OCI-LY7 (cell line): ENCODE results near the gene NEK11. TPM values are rescaled to one million over a fixed set of nuclear protein-coding genes. Genes with fewer than 3 reads are reported as not detected.

Experiments used
- BruUV-seq: library from RNA; stranded (reverse); fragments of 400-500 nt; replicated peaks from 2 replicates; lab custom pipeline; 2021; lab: Mats Ljungman, UMichigan
- CTCF ChIA-PET: fragments of 300-600 bp; sonication (Branson Sonifier 250); formaldehyde crosslinking; loops from one replicate; lab custom pipeline; 2022; ENCODE audit warnings: antibody characterized with exemption; ENCODE audit not compliant: unreplicated experiment; lab: Charles Lee
- POLR2A ChIA-PET: fragments of 300-600 bp; sonication (Branson Sonifier 250); formaldehyde crosslinking; loops from one replicate; lab custom pipeline; 2022; ENCODE audit warnings: antibody characterized with exemption; lab: Charles Lee
- DNase-seq: peaks from one replicate; pipeline ENCODE4 v3.0.0-alpha.2; 2015; ENCODE audit warnings: low spot score
- H2AFZ ChIP-seq: fragments of 200-600 bp; sonication (generic), shearing (Covaris generic); 2 replicates; pipeline ENCODE4 v1.6.1; 2014; ENCODE audit warnings: mild to moderate bottlenecking, antibody characterized with exemption, low read length, moderate library complexity
- H3K27ac ChIP-seq: fragments of 200-600 bp; sonication (generic); 2 replicates; pipeline ENCODE4 v1.5.1; 2014; ENCODE audit warnings: mixed run types, low read depth, mild to moderate bottlenecking, moderate library complexity, low read length, inconsistent platforms; ENCODE audit not compliant: poor library complexity, severe bottlenecking
- H3K36me3 ChIP-seq: fragments of 200-600 bp; sonication (generic); 2 replicates; pipeline ENCODE4 v1.6.1; 2014; ENCODE audit warnings: mild to moderate bottlenecking, antibody characterized with exemption, low read length, moderate library complexity, mixed read lengths; ENCODE audit not compliant: insufficient read depth
- H3K4me1 ChIP-seq: fragments of 200-600 bp; sonication (generic); 2 replicates; pipeline ENCODE4 v1.5.1; 2014; ENCODE audit warnings: mild to moderate bottlenecking, low read length; ENCODE audit not compliant: insufficient read depth, poor library complexity, severe bottlenecking
- H3K4me2 ChIP-seq: fragments of 200-600 bp; sonication (generic); 2 replicates; pipeline ENCODE4 v1.6.1; 2014; ENCODE audit warnings: mild to moderate bottlenecking, low read length
- H3K4me3 ChIP-seq: fragments of 200-600 bp; sonication (generic); 2 replicates; pipeline ENCODE4 v1.5.1; 2014; ENCODE audit warnings: mild to moderate bottlenecking, low read depth, low read length; ENCODE audit not compliant: poor library complexity, severe bottlenecking
- H3K79me2 ChIP-seq: fragments of 200-600 bp; sonication (generic); 2 replicates; pipeline ENCODE4 v1.6.1; 2016; ENCODE audit warnings: low read depth, mild to moderate bottlenecking, low read length, moderate library complexity, mixed read lengths; ENCODE audit not compliant: insufficient read depth
- H3K9me2 ChIP-seq: fragments of 200-600 bp; sonication (generic); 2 replicates; pipeline ENCODE4 v1.6.1; 2016; ENCODE audit warnings: mild to moderate bottlenecking, low read length, mixed read lengths; ENCODE audit not compliant: insufficient read depth
- H3K9me3 ChIP-seq: fragments of 200-600 bp; sonication (generic); 2 replicates; pipeline ENCODE4 v1.6.1; 2014; ENCODE audit warnings: mild to moderate bottlenecking, mixed run types, low read length, mixed read lengths
- H4K20me1 ChIP-seq: fragments of 200-600 bp; sonication (generic); 2 replicates; pipeline ENCODE4 v1.6.1; 2014; ENCODE audit warnings: mild to moderate bottlenecking, antibody characterized with exemption, low read length, moderate library complexity, mixed read lengths; ENCODE audit not compliant: insufficient read depth
- EZH2phosphoT487 ChIP-seq: fragments of 200-600 bp; sonication (generic); IDR thresholded peaks from 2 replicates; pipeline ENCODE4 v1.6.1; 2018; ENCODE audit warnings: low read depth, borderline replicate concordance, mild to moderate bottlenecking, mixed run types, antibody characterized with exemption, low read length, moderate library complexity, mixed read lengths
- intact Hi-C: fragments of 100-400 bp; cut with micrococcal nuclease; formaldehyde crosslinking; loops from one replicate; pipeline ENCODE4 v1.10.0; 2022; ENCODE audit not compliant: unreplicated experiment
- total RNA-seq, 2 experiments: library from RNA; depleted of rRNA in 1 of 2; stranded (reverse); fragments of >200 nt in 1 of 2; shearing (Covaris generic) in 1 of 2; gene quantifications; 2 replicates each; pipeline ENCODE4 v1.2.3, GENCODE V29; 2014 to 2022
- TF ChIP-seq, protein P1 (sequence below): fragments of 200-600 bp; sonication (generic); conservative IDR thresholded peaks from 2 replicates; pipeline ENCODE4 v1.5.1; 2014; ENCODE audit warnings: mild to moderate bottlenecking, antibody characterized with exemption, low read length, moderate library complexity, mixed read lengths

The NEK11 gene
- total RNA-seq, 2 experiments from 2014 or later: 0.47 to 1.5 TPM

DNA sequence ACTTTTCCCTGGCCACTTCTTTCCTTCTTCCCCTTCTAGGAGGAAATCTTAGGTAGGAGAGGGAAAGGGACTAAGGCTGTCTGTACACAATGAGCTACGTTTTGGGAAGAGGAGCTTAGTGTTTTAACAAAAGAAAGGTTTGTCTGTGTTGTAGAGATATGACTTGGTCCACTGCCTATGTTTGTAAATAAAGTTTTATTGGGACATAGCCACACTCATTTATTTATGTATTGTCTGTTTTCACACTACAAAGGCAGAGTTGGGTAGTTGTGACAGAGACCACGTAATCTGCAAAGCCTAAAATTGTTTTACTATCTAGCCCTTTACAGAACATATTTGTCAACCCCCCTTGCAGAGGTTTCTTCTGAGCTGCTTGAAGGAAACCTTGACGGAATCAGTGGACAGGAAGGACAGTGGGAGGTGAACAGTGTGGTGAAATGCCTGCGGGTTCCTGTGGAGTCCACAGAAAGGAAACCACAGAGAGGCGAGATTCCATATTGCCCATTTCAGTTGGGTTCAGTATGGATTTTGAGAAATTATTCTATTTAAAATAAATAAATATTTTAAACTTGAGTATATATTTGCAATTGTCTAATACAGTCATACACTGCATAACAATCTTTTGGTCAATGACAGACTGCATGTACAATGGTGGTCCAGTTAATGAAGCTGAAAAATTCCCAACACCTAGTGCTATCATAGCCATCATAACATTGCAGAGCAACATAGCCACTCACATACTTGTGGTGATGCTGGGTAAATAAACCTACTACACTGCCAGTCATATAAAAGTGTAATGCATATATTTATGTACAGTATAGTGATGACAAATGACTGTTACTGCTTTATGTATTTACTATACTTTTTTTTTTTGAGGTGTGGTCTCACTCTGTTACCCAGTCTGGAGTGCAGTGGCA lies 197.0 kb downstream of the NEK11 start:
- no peak overlapping the region for H3K27ac ChIP-seq
- no TSS peak for BruUV-seq
- H3K4me1 ChIP-seq: no peaks in the 10 kb centered on the region
- DNase-seq: no peak
- H3K4me3 ChIP-seq: no peak overlapping the region
- ChIA-PET CTCF (interaction anchor here (0.6 kb wide), 1 partner anchor 1945 kb away, joined by 3 read pairs; no protein-coding TSS in a partner anchor), POLR2A (no interaction called here)
- no peak overlapping the region for H3K4me2 ChIP-seq
- no peaks in the 10 kb centered on the region for H3K9me2 ChIP-seq
- no peaks in the 10 kb centered on the region for H3K36me3 ChIP-seq
- H2AFZ ChIP-seq: no peak overlapping the region
- no peaks in the 10 kb centered on the region for H4K20me1 ChIP-seq
- no peaks in the 10 kb centered on the region for H3K9me3 ChIP-seq
- intact Hi-C loops: no loop called here
- H3K79me2 ChIP-seq: no peaks in the 10 kb centered on the region
- no peak for TF ChIP-seq EZH2phosphoT487
- TF ChIP-seq, protein P1, sequence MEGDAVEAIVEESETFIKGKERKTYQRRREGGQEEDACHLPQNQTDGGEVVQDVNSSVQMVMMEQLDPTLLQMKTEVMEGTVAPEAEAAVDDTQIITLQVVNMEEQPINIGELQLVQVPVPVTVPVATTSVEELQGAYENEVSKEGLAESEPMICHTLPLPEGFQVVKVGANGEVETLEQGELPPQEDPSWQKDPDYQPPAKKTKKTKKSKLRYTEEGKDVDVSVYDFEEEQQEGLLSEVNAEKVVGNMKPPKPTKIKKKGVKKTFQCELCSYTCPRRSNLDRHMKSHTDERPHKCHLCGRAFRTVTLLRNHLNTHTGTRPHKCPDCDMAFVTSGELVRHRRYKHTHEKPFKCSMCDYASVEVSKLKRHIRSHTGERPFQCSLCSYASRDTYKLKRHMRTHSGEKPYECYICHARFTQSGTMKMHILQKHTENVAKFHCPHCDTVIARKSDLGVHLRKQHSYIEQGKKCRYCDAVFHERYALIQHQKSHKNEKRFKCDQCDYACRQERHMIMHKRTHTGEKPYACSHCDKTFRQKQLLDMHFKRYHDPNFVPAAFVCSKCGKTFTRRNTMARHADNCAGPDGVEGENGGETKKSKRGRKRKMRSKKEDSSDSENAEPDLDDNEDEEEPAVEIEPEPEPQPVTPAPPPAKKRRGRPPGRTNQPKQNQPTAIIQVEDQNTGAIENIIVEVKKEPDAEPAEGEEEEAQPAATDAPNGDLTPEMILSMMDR: no peak

DNA sequence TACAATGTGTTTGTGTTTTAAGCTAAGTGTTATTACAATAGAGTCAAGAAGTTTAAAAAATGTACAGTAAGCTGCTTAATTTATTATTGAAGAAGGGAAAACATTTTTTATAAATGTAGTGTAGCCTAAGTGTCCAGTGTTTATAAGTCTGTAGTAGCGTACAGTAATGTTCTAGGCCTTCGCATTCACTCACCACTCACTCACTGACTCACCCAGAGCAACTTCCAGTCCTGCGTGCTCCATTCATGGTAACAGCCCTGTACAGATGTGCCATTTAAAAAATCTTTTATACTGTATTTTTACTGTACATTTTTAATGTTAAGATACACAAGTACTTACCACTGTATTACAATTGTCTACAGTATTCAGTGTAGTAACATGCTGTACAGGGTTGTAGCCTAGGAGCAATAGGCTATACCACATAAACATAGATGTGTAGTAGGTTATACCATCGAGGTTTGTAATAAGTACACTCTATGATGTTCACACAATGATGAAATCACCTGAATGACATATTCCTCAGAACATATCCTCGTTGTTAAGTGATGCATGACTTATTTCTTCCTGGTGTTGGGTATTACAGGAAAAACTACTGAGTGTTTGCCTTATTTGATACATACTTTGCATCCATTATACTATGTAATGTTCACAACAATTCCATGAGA lies 198.3 kb downstream of the NEK11 start:
- BruUV-seq: no TSS peak
- H3K79me2 ChIP-seq: no peaks in the 10 kb centered on the region
- no peaks in the 10 kb centered on the region for H3K4me1 ChIP-seq
- no peaks in the 10 kb centered on the region for H3K9me3 ChIP-seq
- intact Hi-C loops: no loop called here
- H3K27ac ChIP-seq: no peak overlapping the region
- H3K4me3 ChIP-seq: no peak overlapping the region
- no peaks in the 10 kb centered on the region for H3K9me2 ChIP-seq
- H3K4me2 ChIP-seq: no peak overlapping the region
- TF ChIP-seq, protein P1: no peak
- TF ChIP-seq EZH2phosphoT487: no peak
- DNase-seq: no peak
- ChIA-PET CTCF (no interaction called here), POLR2A (no interaction called here)
- no peak overlapping the region for H2AFZ ChIP-seq
- H4K20me1 ChIP-seq: no peaks in the 10 kb centered on the region
- no peaks in the 10 kb centered on the region for H3K36me3 ChIP-seq
